Keratinocyte (primary cell): ENCODE measurements around the gene KRT3. TPM values are rescaled to one million over a fixed set of nuclear protein-coding genes. Genes with fewer than 3 reads are reported as not detected.

Experiments used
- DNase-seq: peaks from one replicate; pipeline ENCODE4 v3.0.0-alpha.2; 2011; ENCODE audit warnings: low read depth, missing footprints, low spot score
- FAIRE-seq: peaks from 2 replicates; lab custom pipeline; 2011; peaks lifted over from hg19 to GRCh38; lab: Jason Lieb, UNC
- H2AFZ ChIP-seq: 2 replicates; pipeline ENCODE4 v1.6.0; 2012; ENCODE audit warnings: low read length, control low read depth, inconsistent platforms; ENCODE audit not compliant: control insufficient read depth
- H3K27ac ChIP-seq: 2 replicates; pipeline ENCODE4 v1.5.1; 2011; ENCODE audit warnings: low read length; ENCODE audit not compliant: control insufficient read depth, insufficient read depth
- H3K27me3 ChIP-seq: 3 replicates; pipeline ENCODE4 v1.6.0; 2011; ENCODE audit warnings: low read length; ENCODE audit not compliant: control insufficient read depth, insufficient read depth; ENCODE audit errors: extremely low read depth
- H3K36me3 ChIP-seq, 2 experiments: 2 replicates in 1 of 2; 3 replicates in 1 of 2; pipeline ENCODE4 v1.5.1; 2011; ENCODE audit warnings: low read length in 2 of 2, mild to moderate bottlenecking in 1 of 2; ENCODE audit not compliant: control insufficient read depth in 2 of 2, insufficient read depth in 2 of 2; ENCODE audit errors: extremely low read depth in 1 of 2
- H3K4me1 ChIP-seq: 3 replicates; pipeline ENCODE4 v1.5.1; 2011; ENCODE audit warnings: low read length; ENCODE audit not compliant: control insufficient read depth, insufficient read depth; ENCODE audit errors: extremely low read depth
- H3K4me2 ChIP-seq: 3 replicates; pipeline ENCODE4 v1.6.0; 2011; ENCODE audit warnings: low read depth, low read length; ENCODE audit not compliant: control insufficient read depth, insufficient read depth; ENCODE audit errors: extremely low read depth
- H3K4me3 ChIP-seq, 3 experiments: fragments of 200-600 bp in 1 of 3; sonication (generic) in 1 of 3; 2 replicates in 2 of 3; 3 replicates in 1 of 3; pipeline ENCODE4 v1.5.1; 2011 to 2016; ENCODE audit warnings: low read length in 3 of 3, mild to moderate bottlenecking in 3 of 3, control low read depth in 2 of 3, inconsistent platforms in 1 of 3, low read depth in 1 of 3, mixed read lengths in 1 of 3, mixed run types in 1 of 3, moderate library complexity in 1 of 3; ENCODE audit not compliant: control insufficient read depth in 2 of 3, insufficient read depth in 2 of 3; ENCODE audit errors: extremely low read depth in 1 of 3
- H3K79me2 ChIP-seq: 2 replicates; pipeline ENCODE4 v1.6.0; 2012; ENCODE audit warnings: low read length; ENCODE audit not compliant: control insufficient read depth, insufficient read depth
- H3K9ac ChIP-seq: 3 replicates; pipeline ENCODE4 v1.6.0; 2011; ENCODE audit warnings: low read length; ENCODE audit not compliant: control insufficient read depth, insufficient read depth; ENCODE audit errors: extremely low read depth
- H3K9me1 ChIP-seq: 3 replicates; pipeline ENCODE4 v1.6.0; 2011; ENCODE audit warnings: low read length; ENCODE audit not compliant: control insufficient read depth, insufficient read depth; ENCODE audit errors: extremely low read depth
- H3K9me3 ChIP-seq: 2 replicates; pipeline ENCODE4 v1.5.1; 2012; ENCODE audit warnings: low read depth, low read length; ENCODE audit not compliant: control insufficient read depth
- H4K20me1 ChIP-seq: 3 replicates; pipeline ENCODE4 v1.6.0; 2011; ENCODE audit warnings: low read length; ENCODE audit not compliant: control insufficient read depth, insufficient read depth; ENCODE audit errors: extremely low read depth
- CTCF ChIP-seq, 3 experiments: IDR thresholded peaks in 1 of 3; conservative IDR thresholded peaks in 1 of 3; optimal IDR thresholded peaks in 1 of 3; 2 replicates in 2 of 3; 3 replicates in 1 of 3; pipeline versions ENCODE3 to v1.5.1; 2011; ENCODE audit warnings: low read length in 3 of 3, mild to moderate bottlenecking in 3 of 3, moderate library complexity in 2 of 3, control low read depth in 1 of 3, inconsistent platforms in 1 of 3; ENCODE audit not compliant: insufficient read depth in 2 of 3; ENCODE audit errors: extremely low read depth in 1 of 3
- EZH2 ChIP-seq: IDR thresholded peaks from one replicate; pipeline ENCODE4 v1.6.1; 2012; ENCODE audit warnings: inconsistent platforms, mild to moderate bottlenecking, low read length, moderate library complexity
- dilution Hi-C: fragments of 300-500 bp; cut with MboI; formaldehyde crosslinking; loops from one replicate; pipeline ENCODE4 v1.7.0; 2020; ENCODE audit warnings: low sequenced_read_pairs; ENCODE audit not compliant: extremely low pct_ligation_motif_present
- polyA plus RNA-seq, 5 experiments: library from polyadenylated mRNA; depleted of rRNA in 3 of 5; stranded (reverse) in 3 of 5; stranded (forward) in 1 of 5; unstranded in 1 of 5; fragments of >200 nt; gene quantifications; 1 replicate in 1 of 5; 2 replicates in 3 of 5; 3 replicates in 1 of 5; pipeline versions ENCODE4 v1.2.1 to v1.2.3, GENCODE V29; 2011 to 2012; ENCODE audit warnings: missing spikeins in 2 of 5, low read depth in 1 of 5, low replicate concordance in 1 of 5

The KRT3 gene
- polyA plus RNA-seq, 1 donor (not counting 4 experiments of a cell fraction or from before 2014, with no cell fraction given), result 0.29 TPM

- Histone ChIP-seq H3K79me2 (no peaks in the 10 kb centered on the region), H3K27me3 (peaks cover 44% of the 10 kb centered on the region), H3K9me1 (no peaks in the 10 kb centered on the region), H2AFZ (no peak overlapping the region), H3K36me3 (no peaks in the 10 kb centered on the region), H3K4me3 (no peak overlapping the region), H3K9ac (no peak overlapping the region), H3K4me2 (no peak overlapping the region), H4K20me1 (no peaks in the 10 kb centered on the region), H3K9me3 (peaks cover 1% of the 10 kb centered on the region), H3K27ac (no peak overlapping the region), H3K4me1 (no peaks in the 10 kb centered on the region)
- DNase-seq (no peak), FAIRE-seq (no peak)
- TF ChIP-seq CTCF (optimal IDR thresholded peaks at IDR 0.05 in 1 of 3, IDR thresholded peaks at IDR 0.05 in 1 of 3, conservative IDR thresholded peaks at IDR 0.05 in 1 of 3; ENCODE audit: extremely low read depth in 1 of 3, insufficient read depth in 2 of 3, low read length in 3 of 3), result no peak
- TF ChIP-seq EZH2, result no peak
- dilution Hi-C loops, result no loop called here
Measured at GRCh38 chr12:52756281-52756960, 39.5 kb downstream of the KRT3 start.

DNA sequence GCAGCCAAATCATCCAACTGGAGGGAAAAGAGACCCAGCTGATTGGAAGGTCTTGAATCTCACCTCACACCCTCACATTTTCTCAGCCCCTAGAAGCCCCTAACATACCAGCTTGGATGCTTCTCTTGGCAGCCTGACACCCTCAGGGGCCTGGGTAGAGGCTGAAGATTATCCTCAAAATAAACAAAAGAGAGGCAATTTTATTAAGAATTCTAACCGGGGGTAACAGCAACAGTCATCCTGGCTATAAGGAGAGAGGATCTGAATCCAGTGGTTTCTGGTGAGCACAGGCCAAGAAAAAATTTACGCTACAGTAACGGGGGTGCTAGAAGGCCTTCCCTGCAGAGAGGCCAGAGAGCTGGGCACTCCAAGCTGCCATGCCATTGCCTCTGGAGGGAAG, 40.4 kb downstream of the KRT3 start:
- Histone ChIP-seq H3K36me3 (no peaks in the 10 kb centered on the region), H3K27ac (no peak overlapping the region), H3K9me3 (peaks cover 1% of the 10 kb centered on the region), H3K4me1 (no peaks in the 10 kb centered on the region), H3K4me3 (no peak overlapping the region), H3K9ac (no peak overlapping the region), H3K27me3 (peaks cover 44% of the 10 kb centered on the region), H3K79me2 (no peaks in the 10 kb centered on the region), H4K20me1 (no peaks in the 10 kb centered on the region), H2AFZ (no peak overlapping the region), H3K9me1 (no peaks in the 10 kb centered on the region), H3K4me2 (no peak overlapping the region)
- TF ChIP-seq CTCF (optimal IDR thresholded peaks at IDR 0.05 in 1 of 3, IDR thresholded peaks at IDR 0.05 in 1 of 3, conservative IDR thresholded peaks at IDR 0.05 in 1 of 3; ENCODE audit: extremely low read depth in 1 of 3, insufficient read depth in 2 of 3, low read length in 3 of 3) (no peak), EZH2 (no peak)
- FAIRE-seq (no peak), DNase-seq (no peak)
- dilution Hi-C loops, result no loop called here
